NCI-H524 (cell line): Measurements from ENCODE around the gene ENO3.

Experiments
- DNase-seq, 2 experiments: peaks; one replicate each; lab custom pipeline; 2025; lab: John Stamatoyannopoulos, UW

Gene ENO3

DNA sequence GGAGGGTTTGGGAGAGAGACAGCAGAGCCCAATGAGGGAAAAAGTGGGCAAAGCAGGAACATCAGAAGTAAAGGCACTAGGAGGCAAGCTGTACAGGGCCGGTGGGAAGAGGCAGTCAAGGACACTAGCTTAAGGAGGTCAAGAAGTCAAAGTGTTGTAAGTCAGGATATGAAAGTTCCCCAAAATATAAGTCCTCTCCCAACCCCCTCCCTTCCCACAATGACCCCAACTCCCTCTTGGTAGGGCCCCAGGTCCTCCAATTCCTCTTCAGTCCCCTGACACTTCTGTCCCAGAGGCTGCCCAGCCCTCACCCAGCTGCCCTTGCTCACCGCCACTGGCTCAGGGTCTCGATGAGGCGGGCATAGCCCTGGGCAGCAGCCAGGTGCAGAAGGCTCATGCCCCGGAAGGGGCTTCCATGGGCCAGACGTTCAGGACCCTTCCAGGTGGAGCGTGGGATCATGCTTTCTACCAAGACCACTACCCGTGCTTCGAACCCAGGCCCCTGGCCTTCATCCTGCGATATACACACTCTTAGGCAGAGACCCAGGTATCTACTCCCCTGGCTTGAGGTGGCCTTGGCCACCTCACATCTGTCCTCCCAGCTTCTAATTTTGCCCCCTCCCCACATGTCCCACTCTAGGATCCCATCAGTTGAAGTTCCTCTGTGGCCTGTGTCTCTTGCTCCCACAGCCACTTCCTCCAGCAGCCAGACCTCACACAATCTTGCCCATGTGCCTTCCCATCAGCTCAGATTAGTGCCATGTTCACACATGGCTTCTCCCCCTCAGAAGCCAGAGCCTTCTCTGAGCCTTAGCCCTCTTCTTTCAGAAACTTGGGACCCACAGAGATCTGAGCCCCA lies 22.6 kb downstream of the ENO3 start:
- no peak for DNase-seq

DNA sequence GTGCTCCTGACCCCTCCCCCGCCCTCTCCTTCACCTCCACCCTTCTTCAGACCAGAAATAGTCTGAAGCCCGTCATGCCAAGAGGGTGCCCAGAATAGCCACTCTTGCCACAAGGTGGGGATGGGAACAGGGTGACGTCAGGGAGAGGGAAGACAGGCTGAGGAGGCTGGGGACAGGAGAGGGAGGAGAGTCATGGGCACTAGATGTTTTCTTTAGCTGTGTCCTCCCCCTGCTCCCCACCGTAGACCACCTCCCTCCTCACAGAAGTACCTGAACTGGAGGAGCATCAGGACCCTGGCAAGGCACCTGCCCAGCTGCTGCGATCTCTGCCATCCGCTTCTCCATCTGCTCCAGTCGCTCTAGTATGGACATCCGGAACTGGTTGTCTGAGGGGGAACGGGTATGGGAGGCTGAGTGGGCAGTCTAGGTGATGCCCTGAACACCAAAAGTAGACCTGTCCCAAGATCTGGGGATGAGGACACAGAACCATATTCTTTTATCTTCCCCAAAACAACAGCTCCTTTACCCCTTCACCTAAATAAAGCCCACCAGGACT lies 23.3 kb downstream of the ENO3 start:
- no peak for DNase-seq

GRCh38 chr17:4978726-4979125 lies 27.8 kb downstream of the ENO3 start:
- DNase-seq = no peak

- peak; percentile 11 to 57 for DNase-seq
These were observed 29.8 kb downstream of the ENO3 start for GRCh38 chr17:4980644-4981216.

DNA sequence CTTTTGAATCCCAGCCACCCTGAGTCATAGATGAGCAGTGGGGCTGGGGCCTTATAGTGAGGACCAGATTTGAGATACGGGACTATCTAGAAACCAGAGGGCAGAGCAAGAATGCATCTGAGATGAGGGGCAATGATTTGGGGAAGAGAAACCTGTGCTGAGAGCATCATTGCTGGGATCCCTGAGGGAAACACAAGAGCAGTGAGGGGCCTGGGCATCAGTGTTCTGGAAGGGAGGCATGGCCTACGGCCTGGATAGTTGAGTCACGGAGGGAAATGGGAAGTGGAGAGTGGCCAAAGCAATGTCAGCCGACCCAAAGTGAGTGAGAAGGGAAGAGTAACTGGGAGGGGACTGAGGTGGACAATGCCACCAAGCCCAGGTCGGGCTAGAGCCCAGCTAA lies 31.4 kb downstream of the ENO3 start:
- no peak for DNase-seq

- no peak for DNase-seq
These were observed 35.5 kb downstream of the ENO3 start for GRCh38 chr17:4986403-4986802.

DNA sequence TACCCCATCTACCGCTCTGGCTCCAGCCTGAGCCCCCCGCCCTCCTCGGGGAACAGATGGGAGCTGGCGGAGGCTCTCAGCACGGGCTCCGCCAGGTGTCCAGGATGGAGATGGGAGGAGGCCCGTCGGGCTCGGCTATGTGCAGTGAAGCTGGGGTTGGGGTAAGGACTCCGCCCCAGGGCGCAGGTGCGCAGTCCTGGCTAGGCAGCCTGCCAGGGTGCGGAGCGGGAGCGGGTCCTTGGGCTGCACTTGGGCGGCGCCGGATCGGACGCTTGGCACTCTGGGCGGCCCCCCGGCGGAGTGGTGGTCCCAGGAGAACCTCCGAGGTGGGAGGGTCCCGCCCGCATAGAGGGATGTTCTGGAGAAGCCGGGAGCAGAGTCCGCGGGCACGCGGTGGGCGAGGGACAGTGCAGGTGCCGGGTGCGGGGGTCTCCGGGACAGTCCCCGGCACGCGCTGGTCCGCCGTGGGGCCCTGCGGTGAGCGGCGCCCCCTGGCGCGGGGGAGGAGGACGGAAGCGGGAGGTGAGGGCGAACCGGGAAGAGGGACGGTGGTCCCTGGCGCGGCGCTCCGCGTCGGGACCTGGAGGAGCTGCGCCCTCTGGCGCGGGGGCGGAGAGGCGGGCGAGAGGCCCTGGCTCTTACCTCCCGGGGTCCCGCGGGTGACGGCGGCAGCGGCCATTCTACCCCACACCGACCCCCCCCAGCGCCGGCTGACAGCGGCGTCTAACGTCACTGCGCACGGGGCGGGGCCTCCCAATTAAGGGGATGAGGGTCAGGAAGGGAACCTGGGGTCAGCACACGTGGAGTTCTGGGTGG lies 36.2 kb downstream of the ENO3 start, which contains the start of gene CAMTA2:
TSS of gene CAMTA2 (minus strand) at position 725 of the 816 bp plus-strand sequence. CDS start 1,453 bp downstream, outside the sequence.
- peak; percentile 44 to 80 for DNase-seq

DNA sequence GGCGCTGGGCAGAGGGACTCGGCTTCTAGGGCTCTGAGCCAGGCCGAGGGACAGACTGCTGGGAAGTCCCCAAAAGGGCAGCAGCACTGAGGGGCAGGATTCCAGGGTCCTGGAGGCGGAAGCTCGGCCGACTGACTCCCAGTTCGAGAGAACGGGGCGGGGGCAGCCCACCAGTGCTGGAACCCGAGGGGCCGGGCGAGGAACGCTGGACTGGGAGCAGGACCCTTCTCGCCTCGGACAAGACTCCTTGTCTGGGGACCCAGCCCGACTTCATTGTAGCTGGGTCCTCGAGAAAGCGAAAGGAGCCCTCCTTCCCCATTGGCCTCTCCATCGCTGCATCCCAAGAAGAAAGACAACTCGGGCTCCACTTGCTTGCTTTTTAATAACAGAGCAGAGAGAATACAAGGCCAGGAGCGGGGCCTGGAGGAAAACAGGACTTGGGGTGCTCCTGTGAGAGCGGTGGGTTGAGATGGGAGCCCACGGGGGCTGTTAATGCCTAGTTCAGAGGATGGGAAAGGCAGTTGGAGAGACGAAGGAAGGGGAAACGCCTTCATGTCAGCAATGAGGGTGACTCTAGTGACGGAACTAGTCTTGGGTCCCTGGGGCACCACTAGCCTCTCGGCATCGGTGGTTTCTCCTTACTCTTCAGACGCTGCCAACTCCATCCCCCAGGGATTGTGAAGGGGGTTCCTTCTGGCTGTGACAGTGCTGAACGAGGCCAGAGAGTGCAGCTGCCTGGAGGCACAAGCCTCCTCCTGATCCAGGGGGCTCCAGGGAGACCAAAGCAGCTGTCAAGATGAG lies 37.0 kb downstream of the ENO3 start:
- DNase-seq = no peak

DNA sequence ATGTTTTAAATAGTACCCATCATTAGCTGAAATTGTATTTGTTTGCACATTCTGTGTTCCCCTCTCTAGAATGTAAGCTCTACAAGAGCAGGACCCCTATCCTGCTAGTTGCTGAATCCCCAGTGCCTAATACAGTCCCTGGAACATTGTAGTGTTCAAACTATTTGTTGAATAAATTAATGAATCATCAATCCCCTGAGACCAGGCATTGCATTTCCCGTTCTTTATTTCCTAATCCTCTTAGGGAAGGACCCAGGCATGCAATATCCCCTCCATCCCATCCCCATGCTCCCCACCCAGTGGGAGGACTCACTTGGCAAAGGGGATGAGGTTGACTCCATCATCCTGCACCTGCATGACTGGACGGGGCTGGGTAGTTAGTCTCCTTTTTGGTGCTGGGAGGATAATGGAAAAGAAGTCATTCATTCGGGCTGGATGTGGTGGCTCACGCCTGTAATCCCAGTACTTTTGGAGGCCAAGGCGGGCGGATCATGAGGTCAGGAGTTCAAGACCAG lies 43.2 kb downstream of the ENO3 start:
- no peak for DNase-seq

DNA sequence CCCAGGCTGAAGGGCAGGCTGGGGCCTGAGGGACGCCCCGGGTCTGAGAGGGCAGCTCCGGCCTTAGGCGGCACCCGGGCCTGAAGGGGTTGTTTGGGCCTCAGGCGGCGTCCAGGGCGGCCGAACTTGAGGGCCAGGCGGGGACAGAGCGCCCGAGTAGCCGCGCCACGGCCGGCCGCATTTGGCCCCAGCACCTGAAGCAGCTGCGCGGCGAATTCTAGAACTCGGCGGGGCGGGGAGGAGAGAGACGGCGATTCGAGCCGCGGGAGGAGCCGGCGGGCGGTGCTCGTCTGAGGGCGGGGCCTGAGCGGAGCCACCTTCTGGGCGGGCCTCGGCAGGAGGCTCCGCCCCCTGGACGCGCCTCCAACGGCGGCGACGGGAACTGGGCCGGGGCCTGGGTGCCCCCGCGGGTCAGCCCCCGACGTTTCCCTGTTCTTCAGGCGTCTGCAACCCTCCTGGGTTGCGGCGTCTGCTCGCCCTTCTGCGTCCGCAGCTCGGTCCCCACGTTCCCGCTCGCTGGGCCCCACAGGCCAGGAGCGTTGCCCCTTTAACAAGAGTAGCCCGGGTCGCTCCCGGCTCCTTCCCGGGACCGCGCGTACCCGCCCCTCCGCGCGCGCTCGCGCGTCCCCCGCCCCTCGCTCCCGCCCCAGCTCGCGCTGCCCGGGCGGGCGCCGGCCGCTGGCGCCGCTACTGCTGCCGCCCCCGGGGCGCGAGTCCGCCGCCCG lies 46.5 kb downstream of the ENO3 start, which contains the start of the genes INCA1 and KIF1C:
TSS of gene INCA1 (minus strand) at position 221 of the 725 bp plus-strand sequence. CDS start 3,085 bp downstream, outside the sequence.
TSS of gene KIF1C (plus strand) at position 649 of the 725 bp plus-strand sequence. CDS start 2,297 bp downstream, outside the sequence.
- peak; percentile 80 to 88 for DNase-seq

GRCh38 chr17:4998027-4998731 lies 47.3 kb downstream of the ENO3 start:
- peak in 1 of 2 experiments; percentile 40 for DNase-seq

GRCh38 chr17:4998732-4999429 lies 48.0 kb downstream of the ENO3 start:
- no peak for DNase-seq

DNA sequence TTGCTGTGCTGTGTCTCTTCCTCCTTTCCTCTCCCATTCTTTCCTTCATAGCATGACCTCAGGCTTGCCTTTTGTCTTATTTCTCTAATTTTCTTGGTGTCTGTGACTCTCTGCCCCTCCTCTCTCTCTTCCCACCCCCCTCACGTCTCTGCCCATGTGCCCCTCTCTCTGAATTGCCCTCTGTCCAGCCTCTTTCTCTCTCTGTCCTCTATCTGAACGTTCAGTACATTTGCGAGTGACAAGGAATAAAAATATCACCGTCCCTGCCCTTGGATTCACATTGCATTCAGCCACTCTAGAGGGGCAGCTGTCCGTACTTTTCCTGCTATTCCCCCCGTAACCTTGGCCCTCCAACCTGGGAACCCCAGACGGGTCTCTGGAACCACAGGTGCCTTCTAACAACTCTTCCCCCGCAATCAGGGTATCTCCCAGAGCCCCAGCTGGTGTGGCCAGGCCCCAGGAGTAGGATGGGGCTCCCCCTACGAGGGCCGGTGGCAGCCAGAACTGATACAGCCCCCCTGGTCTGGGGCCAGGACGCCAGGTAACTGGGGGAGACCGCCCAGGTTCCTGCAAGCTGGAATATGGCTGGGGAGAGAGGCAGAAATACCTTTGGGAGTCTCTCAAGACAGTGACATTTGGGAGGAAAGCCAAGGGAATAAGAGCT lies 48.6 kb downstream of the ENO3 start:
- no peak for DNase-seq

DNA sequence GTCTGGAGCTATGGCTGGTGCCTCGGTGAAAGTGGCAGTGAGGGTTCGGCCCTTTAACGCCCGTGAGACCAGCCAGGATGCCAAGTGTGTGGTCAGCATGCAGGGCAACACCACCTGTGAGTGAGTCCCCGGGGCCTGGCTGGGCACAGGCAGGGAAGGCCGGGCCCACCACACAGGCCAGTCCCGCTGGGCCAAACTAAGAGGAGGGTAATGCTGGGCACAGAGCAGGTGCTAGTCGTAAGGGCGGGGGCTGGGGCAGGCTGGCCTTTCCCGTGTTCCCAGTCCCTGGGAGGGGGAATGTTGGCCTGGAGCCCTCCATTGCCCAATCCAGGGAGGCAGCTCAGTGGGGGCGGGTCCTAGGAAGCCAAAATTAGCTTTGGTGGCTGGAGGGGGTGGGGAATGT lies 49.3 kb downstream of the ENO3 start:
- no peak for DNase-seq

DNA sequence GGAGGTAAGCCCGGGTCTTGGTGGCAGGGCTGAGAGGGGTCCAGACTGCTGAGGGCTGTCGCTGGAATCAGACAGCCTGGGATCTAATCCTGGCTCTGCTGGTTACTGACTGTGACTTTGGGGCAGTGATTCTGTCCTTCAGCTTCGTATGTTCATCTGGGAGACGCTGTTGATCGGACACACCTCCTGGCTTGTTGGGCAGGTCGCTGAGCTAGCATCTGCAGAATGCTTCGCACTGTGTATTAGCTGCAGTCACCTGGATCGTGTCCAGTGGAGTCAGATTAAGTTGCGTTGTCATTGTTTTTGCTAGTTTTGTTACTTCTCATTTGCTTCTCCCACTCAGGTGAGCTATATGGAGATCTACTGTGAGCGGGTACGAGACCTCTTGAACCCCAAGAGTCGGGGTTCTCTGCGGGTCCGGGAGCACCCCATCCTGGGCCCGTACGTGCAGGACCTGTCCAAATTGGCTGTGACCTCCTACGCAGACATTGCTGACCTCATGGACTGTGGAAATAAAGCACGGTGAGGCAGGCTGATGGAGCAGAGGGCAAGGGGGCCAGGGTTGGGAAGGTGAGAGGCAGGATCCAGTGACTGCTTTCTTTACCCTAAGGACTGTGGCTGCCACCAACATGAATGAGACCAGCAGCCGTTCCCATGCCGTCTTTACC lies 51.3 kb downstream of the ENO3 start:
- DNase-seq = no peak

- no peak for DNase-seq
These were observed 52.4 kb downstream of the ENO3 start for GRCh38 chr17:5003214-5003867.
